Sigmoid colon (tissue), 7 donors: ENCODE measurements around the gene UQCC5. TPM values are rescaled to one million over a fixed set of nuclear protein-coding genes. Genes with fewer than 3 reads are reported as not detected.

ENCODE experiments used
- DNase-seq: peaks from one replicate; pipeline ENCODE4 v3.0.0-alpha.2; 2019
- H3K27ac ChIP-seq, 4 donors: fragments of 200-600 bp; sonication (generic); one replicate each; pipeline ENCODE4 v1.5.1; 2016 to 2019; ENCODE audit warnings: mild to moderate bottlenecking in 1 of 4
- H3K27me3 ChIP-seq, 3 donors: fragments of 200-600 bp; sonication (generic); one replicate each; pipeline ENCODE4 v1.5.1; 2019; ENCODE audit warnings: mild to moderate bottlenecking in 1 of 3
- H3K36me3 ChIP-seq, 4 donors: fragments of 200-600 bp; sonication (generic); one replicate each; pipeline ENCODE4 v1.5.1; 2016 to 2019
- H3K4me1 ChIP-seq, 4 donors: fragments of 200-600 bp; sonication (generic); one replicate each; pipeline ENCODE4 v1.5.1; 2017 to 2019
- H3K4me3 ChIP-seq, 4 donors: fragments of 200-600 bp; sonication (generic); one replicate each; pipeline ENCODE4 v1.5.1; 2017 to 2019; ENCODE audit warnings: mild to moderate bottlenecking in 2 of 4, moderate library complexity in 1 of 4
- H3K9me3 ChIP-seq, 4 donors: fragments of 200-600 bp in 3 of 4; sonication (generic) in 3 of 4; one replicate each; pipeline versions ENCODE4 v1.5.1 to v1.6.1; 2013 to 2019
- CTCF ChIP-seq, 4 experiments: fragments of 450-650 bp in 3 of 4; fragments of 200-600 bp in 1 of 4; IDR thresholded peaks; one replicate each; pipeline ENCODE4 v1.5.1; 2016 to 2019; ENCODE audit warnings: antibody characterized with exemption in 4 of 4, mild to moderate bottlenecking in 3 of 4, moderate library complexity in 2 of 4
- EP300 ChIP-seq, 4 donors: sonication (generic); formaldehyde crosslinking; IDR thresholded peaks; one replicate each; pipeline ENCODE4 v1.6.1; 2017; ENCODE audit warnings: antibody characterized with exemption in 4 of 4
- POLR2A ChIP-seq, 2 donors: fragments of 450-650 bp; IDR thresholded peaks; one replicate each; pipeline ENCODE4 v1.6.1; 2016; ENCODE audit warnings: antibody characterized with exemption in 2 of 2, mild to moderate bottlenecking in 2 of 2, moderate library complexity in 2 of 2
- POLR2AphosphoS5 ChIP-seq, 4 donors: sonication (generic); formaldehyde crosslinking; IDR thresholded peaks; one replicate each; pipeline ENCODE4 v1.6.1; 2017; ENCODE audit warnings: antibody characterized with exemption in 4 of 4
- WGBS, 2 donors: extraction: QIAGEN DNeasy Blood & Tissue Kit; methylation state at CpG; one replicate each; pipeline ENCODE4 v1.1.7; 2013; 5-methylcytosine and 5-hydroxymethylcytosine counted together
- intact Hi-C: fragments of 100-400 bp; cut with DNase I; formaldehyde crosslinking; loops from one replicate; pipeline ENCODE4 v1.15.1; 2023
- polyA plus RNA-seq, 3 donors: library from polyadenylated mRNA; stranded (reverse); fragments of 200-250 nt; gene quantifications; one replicate each; pipeline ENCODE4 v1.2.3, GENCODE V29; 2013
- total RNA-seq, 4 donors: library from RNA; depleted of rRNA; stranded (reverse); fragments of >200 nt; gene quantifications; one replicate each; pipeline ENCODE4 v1.1.0, GENCODE V29; 2016
- donor health status: healthy with polysubstance abuse.
- donor health status: Bipolar disorder and iron deficiency.
- donor health status: healthy.

Gene UQCC5
- total and polyA plus RNA-seq, 7 donors, result 0.54 to 15.6 (median 2.9) TPM

- no peaks in the 10 kb centered on the region for H3K27me3 ChIP-seq
- H3K36me3 ChIP-seq, result no peaks in the 10 kb centered on the region
- TF ChIP-seq POLR2A (IDR thresholded peaks at IDR 0.05), result no peak
- TF ChIP-seq CTCF (IDR thresholded peaks at IDR 0.05), result no peak
- TF ChIP-seq POLR2AphosphoS5 (IDR thresholded peaks at IDR 0.05), result no peak
- no peak for TF ChIP-seq EP300 (IDR thresholded peaks at IDR 0.05)
- 84 to 90% methylated on average over 27 of the region's 27 CpGs for WGBS, 2 donors
- H3K9me3 ChIP-seq, result no peaks in the 10 kb centered on the region
- no peak overlapping the region for H3K27ac ChIP-seq
- DNase-seq, result no peak
- H3K4me1 ChIP-seq, result no peaks in the 10 kb centered on the region
- intact Hi-C loops, result no loop called here
- no peak overlapping the region for H3K4me3 ChIP-seq
Observed at GRCh38 chr3:52506266-52506966, 30.0 kb upstream of the UQCC5 start.

- H3K27me3 ChIP-seq, result no peaks in the 10 kb centered on the region
- H3K27ac ChIP-seq, result no peak overlapping the region
- no peaks in the 10 kb centered on the region for H3K4me1 ChIP-seq
- no peaks in the 10 kb centered on the region for H3K36me3 ChIP-seq
- WGBS, 2 donors, result 66 to 78% methylated on average over 5 of the region's 5 CpGs
- no peak for DNase-seq
- intact Hi-C loops, result no loop called here
- no peaks in the 10 kb centered on the region for H3K9me3 ChIP-seq
- TF ChIP-seq POLR2A (IDR thresholded peaks at IDR 0.05) (no peak), EP300 (IDR thresholded peaks at IDR 0.05) (no peak)
- no peak overlapping the region for H3K4me3 ChIP-seq
Observed at GRCh38 chr3:52507359-52507758, 29.0 kb upstream of the UQCC5 start.

GRCh38 chr3:52509753-52510328 is 26.6 kb upstream of the UQCC5 start:
- Histone ChIP-seq H3K27me3 (no peaks in the 10 kb centered on the region), H3K27ac (no peak overlapping the region), H3K36me3 (no peaks in the 10 kb centered on the region), H3K4me3 (no peak overlapping the region), H3K4me1 (no peaks in the 10 kb centered on the region), H3K9me3 (no peaks in the 10 kb centered on the region)
- WGBS, 2 donors, result 26 to 68% methylated on average over 12 of the region's 12 CpGs
- intact Hi-C loops, result no loop called here
- TF ChIP-seq POLR2A (IDR thresholded peaks at IDR 0.05) (no peak), EP300 (IDR thresholded peaks at IDR 0.05) (no peak), CTCF (IDR thresholded peaks at IDR 0.05) (no peak), POLR2AphosphoS5 (IDR thresholded peaks at IDR 0.05) (no peak)
- no peak for DNase-seq

- Histone ChIP-seq H3K9me3 (no peaks in the 10 kb centered on the region), H3K36me3 (no peaks in the 10 kb centered on the region), H3K4me1 (no peaks in the 10 kb centered on the region), H3K27me3 (no peaks in the 10 kb centered on the region), H3K4me3 (no peak overlapping the region), H3K27ac (no peak overlapping the region)
- DNase-seq, result no peak
- 81 to 90% methylated on average over 7 of the region's 7 CpGs for WGBS, 2 donors
- TF ChIP-seq EP300 (IDR thresholded peaks at IDR 0.05) (no peak), POLR2A (IDR thresholded peaks at IDR 0.05) (no peak), CTCF (IDR thresholded peaks at IDR 0.05) (no peak), POLR2AphosphoS5 (IDR thresholded peaks at IDR 0.05) (no peak)
- intact Hi-C loops, result no loop called here
Observed at GRCh38 chr3:52511509-52511908, 24.9 kb upstream of the UQCC5 start.

GRCh38 chr3:52512105-52512504 is 24.3 kb upstream of the UQCC5 start:
- Histone ChIP-seq H3K36me3 (no peaks in the 10 kb centered on the region), H3K4me1 (no peaks in the 10 kb centered on the region), H3K27ac (no peak overlapping the region), H3K9me3 (no peaks in the 10 kb centered on the region), H3K27me3 (no peaks in the 10 kb centered on the region), H3K4me3 (no peak overlapping the region)
- DNase-seq, result no peak
- TF ChIP-seq POLR2A (IDR thresholded peaks at IDR 0.05) (no peak), EP300 (IDR thresholded peaks at IDR 0.05) (no peak), POLR2AphosphoS5 (IDR thresholded peaks at IDR 0.05) (no peak), CTCF (IDR thresholded peaks at IDR 0.05) (no peak)
- WGBS, 2 donors, result 62 to 73% methylated on average over 8 of the region's 8 CpGs
- intact Hi-C loops, result no loop called here
